ENCODE data around the gene MISP3.

The MISP3 gene

GRCh38 chr19:14119644-14120496, 47.3 kb downstream of the MISP3 start:
- H3K4me3 ChIP-seq (ENCODE audit: control insufficient read depth, low read depth, low read length): no peak overlapping the region
- TF ChIP-seq CTCF (IDR thresholded peaks at IDR 0.05; ENCODE audit: control insufficient read depth, insufficient read depth, low read depth, low read length, missing control alignments): no peak
- no peak for DNase-seq (ENCODE audit: low read depth)

- no peak for TF ChIP-seq CTCF (IDR thresholded peaks at IDR 0.05; ENCODE audit: control insufficient read depth, insufficient read depth, low read depth, low read length, missing control alignments)
- DNase-seq (ENCODE audit: low read depth): no peak
- no peak overlapping the region for H3K4me3 ChIP-seq (ENCODE audit: control insufficient read depth, low read depth, low read length)
Measured at GRCh38 chr19:14120497-14120780, 47.9 kb downstream of the MISP3 start.

- H3K4me3 ChIP-seq (ENCODE audit: control insufficient read depth, low read depth, low read length): no peak overlapping the region
- DNase-seq (ENCODE audit: low read depth): no peak
- no peak for TF ChIP-seq CTCF (IDR thresholded peaks at IDR 0.05; ENCODE audit: control insufficient read depth, insufficient read depth, low read depth, low read length, missing control alignments)
Measured at GRCh38 chr19:14122924-14123323, 50.3 kb downstream of the MISP3 start.

All from AG09309 (cell line).